K562 (cell line): ENCODE results near the gene INSL3. TPM values are rescaled to one million over a fixed set of nuclear protein-coding genes. Genes with fewer than 3 reads are reported as not detected.

Experiments used
- ADNP ChIP-seq: fragments of 200-800 bp; sonication (Bioruptor generic); IDR thresholded peaks from 2 replicates; pipeline ENCODE4 v1.6.1; 2016; ENCODE audit warnings: missing genetic modification characterization, missing compliant biosample characterization
- ARID3B ChIP-seq: fragments of 250-450 bp; sonication (Bioruptor Pico); IDR thresholded peaks from 2 replicates; pipeline ENCODE4 v1.4.0; 2020; ENCODE audit warnings: borderline replicate concordance
- ATF1 ChIP-seq, 2 experiments: fragments of 450-650 bp in 1 of 2; IDR thresholded peaks; 2 replicates each; pipeline ENCODE4 v1.6.1; 2016; ENCODE audit warnings: missing compliant biosample characterization in 1 of 2, missing genetic modification characterization in 1 of 2
- BCOR ChIP-seq: fragments of 450-650 bp; IDR thresholded peaks from 2 replicates; pipeline ENCODE4 v1.6.1; 2016
- CBFA2T2 ChIP-seq: fragments of 450-650 bp; conservative IDR thresholded peaks from 2 replicates; pipeline ENCODE4 v1.6.1; 2017; ENCODE audit warnings: mild to moderate bottlenecking
- CEBPG ChIP-seq, 3 experiments: fragments of 200-800 bp in 1 of 3; sonication (Bioruptor generic) in 1 of 3; sonication (generic) in 1 of 3; formaldehyde crosslinking in 1 of 3; IDR thresholded peaks in 2 of 3; conservative IDR thresholded peaks in 1 of 3; 2 replicates each; pipeline versions ENCODE4 v1.6.1 to v1.8.0; 2016 to 2022; ENCODE audit warnings: missing compliant biosample characterization in 2 of 3, missing genetic modification characterization in 2 of 3, mild to moderate bottlenecking in 1 of 3, missing genetic modification reagents in 1 of 3
- EGR1 ChIP-seq: fragments of 450-650 bp; conservative IDR thresholded peaks from 2 replicates; pipeline ENCODE4 v1.6.1; 2017; ENCODE audit warnings: mild to moderate bottlenecking
- NFYB ChIP-seq: IDR thresholded peaks from 2 replicates; pipeline ENCODE4 v1.6.1; 2011; ENCODE audit warnings: mild to moderate bottlenecking, moderate library complexity; ENCODE audit not compliant: insufficient read length; ENCODE audit errors: extremely low read depth
- POLR2AphosphoS2 ChIP-seq: IDR thresholded peaks from 2 replicates; pipeline ENCODE4 v1.6.1; 2012; ENCODE audit warnings: low read length, improper control_type of control experiment
- RBM15 ChIP-seq: fragments of 200-400 bp; formaldehyde crosslinking; IDR thresholded peaks from 2 replicates; pipeline ENCODE4 v1.6.1; 2018; ENCODE audit warnings: mild to moderate bottlenecking, low read length, moderate library complexity; ENCODE audit not compliant: insufficient read depth
- SLC30A9 ChIP-seq: fragments of 250-450 bp; sonication (Bioruptor Pico); IDR thresholded peaks from 2 replicates; pipeline ENCODE4 v1.8.0; 2022; ENCODE audit warnings: mild to moderate bottlenecking, moderate library complexity
- YBX1 ChIP-seq: fragments of 450-650 bp; IDR thresholded peaks from 2 replicates; pipeline ENCODE4 v1.7.1; 2016; ENCODE audit warnings: mild to moderate bottlenecking
- ZBTB11 ChIP-seq, 3 experiments: fragments of 200-800 bp in 1 of 3; fragments of 250-450 bp in 1 of 3; fragments of 450-650 bp in 1 of 3; sonication (Bioruptor Pico) in 1 of 3; sonication (Bioruptor generic) in 1 of 3; formaldehyde crosslinking in 1 of 3; IDR thresholded peaks; 2 replicates each; pipeline versions ENCODE4 v1.6.1 to v1.8.0; 2016 to 2022; ENCODE audit warnings: mild to moderate bottlenecking in 2 of 3, missing genetic modification characterization in 2 of 3, missing compliant biosample characterization in 1 of 3, moderate library complexity in 1 of 3
- ZKSCAN3 ChIP-seq: fragments of 250-450 bp; sonication (Bioruptor Pico); IDR thresholded peaks from 2 replicates; pipeline ENCODE4 v1.4.0; 2020
- ZNF124 ChIP-seq: sonication (generic); formaldehyde crosslinking; IDR thresholded peaks from 2 replicates; pipeline ENCODE4 v1.8.1; 2022; ENCODE audit warnings: missing genetic modification reagents
- ZNF140 ChIP-seq: fragments of 250-450 bp; sonication (Bioruptor Pico); IDR thresholded peaks from 2 replicates; pipeline ENCODE4 v1.8.0; 2021; ENCODE audit warnings: moderate library complexity, mild to moderate bottlenecking, inconsistent platforms
- ZNF384 ChIP-seq: IDR thresholded peaks from 2 replicates; pipeline ENCODE4 v1.6.1; 2012; ENCODE audit warnings: low read depth, low read length, improper control_type of control experiment
- polyA plus RNA-seq, 8 experiments: library from polyadenylated mRNA; depleted of rRNA in 4 of 8; stranded (reverse) in 5 of 8; unstranded in 3 of 8; fragments of >200 nt; fragmentation: Nextera tagmentation in 2 of 8; fragmentation: Illumina TruSeq in 1 of 8; extraction: Ambion mirVana in 2 of 8; extraction: Trizol in 1 of 8; gene quantifications; 2 replicates each; pipeline versions ENCODE4 v1.2.1 to v1.2.3, GENCODE V29; 2011 to 2014; ENCODE audit warnings: inconsistent platforms in 1 of 8, missing spikeins in 1 of 8
- total RNA-seq, 7 experiments: library from RNA; depleted of rRNA in 6 of 7; stranded (reverse); fragments of >200 nt in 6 of 7; fragmentation: Illumina TruSeq in 2 of 7; extraction: Trizol in 2 of 7; gene quantifications; 2 replicates each; pipeline versions ENCODE4 v1.2.1 to v1.2.3, GENCODE V29; 2011 to 2021; ENCODE audit warnings: low replicate concordance in 1 of 7
- TF ChIP-seq, protein P1 (sequence below): fragments of 250-450 bp; sonication (Bioruptor Pico); IDR thresholded peaks from 2 replicates; pipeline ENCODE4 v1.8.0; 2021; ENCODE audit warnings: mild to moderate bottlenecking, moderate library complexity
- TF ChIP-seq, protein P2 (sequence below): fragments of 250-450 bp; sonication (Bioruptor Pico); IDR thresholded peaks from 2 replicates; pipeline ENCODE4 v1.5.0; 2022; ENCODE audit warnings: mild to moderate bottlenecking

The INSL3 gene
- total and polyA plus RNA-seq, 9 of the 15 experiments (the other 6 are each of a cell fraction or from before 2014, with no cell fraction given), result not detected

GRCh38 chr19:17855280-17856152 is 34.2 kb upstream of the INSL3 start (continued):
- TF ChIP-seq ARID3B (CRISPR knock-in tag) (no peak), CEBPG (CRISPR knock-in tag; IDR thresholded peaks at IDR 0.05) (no peak), CEBPG (tag; conservative IDR thresholded peaks at IDR 0.05 in 1 of 2, IDR thresholded peaks at IDR 0.05 in 1 of 2) (no peak), RBM15 (no peak), POLR2AphosphoS2 (no peak), ZKSCAN3 (CRISPR knock-in tag) (no peak), ADNP (tag) (no peak), YBX1 (no peak), ZBTB11 (CRISPR knock-in tag; IDR thresholded peaks at IDR 0.05) (no peak), ZNF124 (CRISPR knock-in tag) (no peak), ZNF384 (peak; percentile 54), SLC30A9 (CRISPR knock-in tag) (no peak), NFYB (no peak), CBFA2T2 (no peak), BCOR (peak; percentile 98), ZNF140 (no peak), ATF1 (CRISPR knock-in tag; IDR thresholded peaks at IDR 0.05) (no peak), ATF1 (tag; IDR thresholded peaks at IDR 0.05) (no peak), EGR1 (no peak)
- TF ChIP-seq, protein P1, sequence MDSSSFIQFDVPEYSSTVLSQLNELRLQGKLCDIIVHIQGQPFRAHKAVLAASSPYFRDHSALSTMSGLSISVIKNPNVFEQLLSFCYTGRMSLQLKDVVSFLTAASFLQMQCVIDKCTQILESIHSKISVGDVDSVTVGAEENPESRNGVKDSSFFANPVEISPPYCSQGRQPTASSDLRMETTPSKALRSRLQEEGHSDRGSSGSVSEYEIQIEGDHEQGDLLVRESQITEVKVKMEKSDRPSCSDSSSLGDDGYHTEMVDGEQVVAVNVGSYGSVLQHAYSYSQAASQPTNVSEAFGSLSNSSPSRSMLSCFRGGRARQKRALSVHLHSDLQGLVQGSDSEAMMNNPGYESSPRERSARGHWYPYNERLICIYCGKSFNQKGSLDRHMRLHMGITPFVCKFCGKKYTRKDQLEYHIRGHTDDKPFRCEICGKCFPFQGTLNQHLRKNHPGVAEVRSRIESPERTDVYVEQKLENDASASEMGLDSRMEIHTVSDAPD (CRISPR knock-in tag), result no peak
- TF ChIP-seq, protein P2, sequence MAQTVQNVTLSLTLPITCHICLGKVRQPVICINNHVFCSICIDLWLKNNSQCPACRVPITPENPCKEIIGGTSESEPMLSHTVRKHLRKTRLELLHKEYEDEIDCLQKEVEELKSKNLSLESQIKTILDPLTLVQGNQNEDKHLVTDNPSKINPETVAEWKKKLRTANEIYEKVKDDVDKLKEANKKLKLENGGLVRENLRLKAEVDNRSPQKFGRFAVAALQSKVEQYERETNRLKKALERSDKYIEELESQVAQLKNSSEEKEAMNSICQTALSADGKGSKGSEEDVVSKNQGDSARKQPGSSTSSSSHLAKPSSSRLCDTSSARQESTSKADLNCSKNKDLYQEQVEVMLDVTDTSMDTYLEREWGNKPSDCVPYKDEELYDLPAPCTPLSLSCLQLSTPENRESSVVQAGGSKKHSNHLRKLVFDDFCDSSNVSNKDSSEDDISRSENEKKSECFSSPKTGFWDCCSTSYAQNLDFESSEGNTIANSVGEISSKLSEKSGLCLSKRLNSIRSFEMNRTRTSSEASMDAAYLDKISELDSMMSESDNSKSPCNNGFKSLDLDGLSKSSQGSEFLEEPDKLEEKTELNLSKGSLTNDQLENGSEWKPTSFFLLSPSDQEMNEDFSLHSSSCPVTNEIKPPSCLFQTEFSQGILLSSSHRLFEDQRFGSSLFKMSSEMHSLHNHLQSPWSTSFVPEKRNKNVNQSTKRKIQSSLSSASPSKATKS, result no peak
